ENCODE data around the gene NFILZ. TPM values are rescaled to one million over a fixed set of nuclear protein-coding genes. Genes with fewer than 3 reads are reported as not detected.

Gene NFILZ
- polyA plus RNA-seq, 10 donors: not detected

Other genes with a start within 250 kb of the NFILZ start
- 10 to 100 TPM; 55.9 to 90.1 (median 66.8) TPM for gene RAB11B, start 240.3 kb upstream of the NFILZ start, polyA plus RNA-seq (ENCODE audit: insufficient read length in 10 of 10)
- gene MARCHF2, start 217.3 kb upstream of the NFILZ start, polyA plus RNA-seq (ENCODE audit: insufficient read length in 10 of 10): 10 to 100 TPM; 10.9 to 19.0 (median 14.3) TPM
- gene HNRNPM, start 185.7 kb upstream of the NFILZ start, polyA plus RNA-seq (ENCODE audit: insufficient read length in 10 of 10): 100 to 1,000 TPM; 162 to 259 (median 182) TPM
- gene PRAM1, start 128.0 kb upstream of the NFILZ start, polyA plus RNA-seq (ENCODE audit: insufficient read length in 10 of 10): 1 to 10 TPM in 7 of 10 donors, under 1 TPM in 3; 0.62 to 2.4 (median 1.9) TPM
- 10 to 100 TPM; 10.9 to 18.1 (median 12.9) TPM for gene ZNF414, start 116.5 kb upstream of the NFILZ start, polyA plus RNA-seq (ENCODE audit: insufficient read length in 10 of 10)
- gene MYO1F, start 53.2 kb upstream of the NFILZ start, polyA plus RNA-seq (ENCODE audit: insufficient read length in 10 of 10): 10 to 100 TPM in 1 of 10 donors, 1 to 10 TPM in 9; 3.4 to 13.7 (median 5.8) TPM
- 10 to 100 TPM; 20.0 to 52.9 (median 31.1) TPM for gene ADAMTS10, start 19.9 kb upstream of the NFILZ start, polyA plus RNA-seq (ENCODE audit: insufficient read length in 10 of 10)
- not detected for gene ACTL9, start 68.2 kb downstream of the NFILZ start, polyA plus RNA-seq (ENCODE audit: insufficient read length in 10 of 10)
- gene OR2Z1, start 91.0 kb downstream of the NFILZ start, polyA plus RNA-seq (ENCODE audit: insufficient read length in 10 of 10): not detected
- 10 to 100 TPM; 16.1 to 25.8 (median 21.4) TPM for gene ZNF558, start 201.7 kb downstream of the NFILZ start, polyA plus RNA-seq (ENCODE audit: insufficient read length in 10 of 10)
- gene MBD3L1, start 201.7 kb downstream of the NFILZ start, polyA plus RNA-seq (ENCODE audit: insufficient read length in 10 of 10): not detected

All from muscle of back (tissue), 10 donors.